ENCODE results near the gene PLPP7.

DNA sequence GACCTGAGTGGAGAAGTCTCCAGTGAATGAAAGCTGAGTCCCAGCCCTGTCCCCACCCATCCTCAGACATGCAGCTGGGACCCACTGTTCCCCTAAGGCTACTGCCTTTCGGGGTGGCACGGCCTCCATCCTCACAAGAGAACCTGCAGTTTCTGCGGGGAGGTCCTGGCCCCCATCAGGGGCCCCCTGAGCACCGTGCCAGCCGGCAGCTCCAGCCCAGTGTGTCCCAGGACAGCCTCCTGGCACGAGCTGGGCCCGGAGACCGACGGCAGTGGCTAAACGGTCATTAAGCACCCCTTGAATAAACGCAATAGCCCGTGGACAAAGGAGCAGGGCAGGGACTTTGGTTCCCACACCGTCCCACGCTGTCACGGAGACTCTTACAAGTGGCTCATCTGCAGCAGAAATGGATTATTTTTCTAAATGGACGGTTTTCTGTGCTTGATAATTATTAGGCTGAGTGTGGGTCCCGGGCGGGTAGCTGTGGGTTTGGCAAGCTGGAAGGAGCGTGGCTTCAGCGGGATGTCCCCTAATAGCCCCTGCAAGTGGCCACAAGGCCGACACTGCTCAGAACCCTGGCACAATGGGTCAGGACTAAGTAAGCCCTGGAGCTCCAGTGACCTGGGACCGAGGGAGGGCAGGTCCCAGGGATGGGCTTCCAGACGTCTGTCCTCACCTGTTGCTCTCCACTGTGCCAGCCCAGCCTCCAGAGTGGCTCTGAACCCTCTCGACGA, 30.7 kb upstream of the PLPP7 start:
- no peak for TF ChIP-seq POLR2A (IDR thresholded peaks at IDR 0.05; ENCODE audit: extremely low read depth, insufficient read length)
- TF ChIP-seq, protein P1, sequence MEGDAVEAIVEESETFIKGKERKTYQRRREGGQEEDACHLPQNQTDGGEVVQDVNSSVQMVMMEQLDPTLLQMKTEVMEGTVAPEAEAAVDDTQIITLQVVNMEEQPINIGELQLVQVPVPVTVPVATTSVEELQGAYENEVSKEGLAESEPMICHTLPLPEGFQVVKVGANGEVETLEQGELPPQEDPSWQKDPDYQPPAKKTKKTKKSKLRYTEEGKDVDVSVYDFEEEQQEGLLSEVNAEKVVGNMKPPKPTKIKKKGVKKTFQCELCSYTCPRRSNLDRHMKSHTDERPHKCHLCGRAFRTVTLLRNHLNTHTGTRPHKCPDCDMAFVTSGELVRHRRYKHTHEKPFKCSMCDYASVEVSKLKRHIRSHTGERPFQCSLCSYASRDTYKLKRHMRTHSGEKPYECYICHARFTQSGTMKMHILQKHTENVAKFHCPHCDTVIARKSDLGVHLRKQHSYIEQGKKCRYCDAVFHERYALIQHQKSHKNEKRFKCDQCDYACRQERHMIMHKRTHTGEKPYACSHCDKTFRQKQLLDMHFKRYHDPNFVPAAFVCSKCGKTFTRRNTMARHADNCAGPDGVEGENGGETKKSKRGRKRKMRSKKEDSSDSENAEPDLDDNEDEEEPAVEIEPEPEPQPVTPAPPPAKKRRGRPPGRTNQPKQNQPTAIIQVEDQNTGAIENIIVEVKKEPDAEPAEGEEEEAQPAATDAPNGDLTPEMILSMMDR (IDR thresholded peaks at IDR 0.05; ENCODE audit: low read depth, low read length) = no peak
